ENCODE measurements around the gene CD2AP. TPM values are rescaled to one million over a fixed set of nuclear protein-coding genes. Genes with fewer than 3 reads are reported as not detected.
"Not testable (repeated sequence)": the region's sequence is repeated elsewhere in the genome, so short reads cannot be mapped to it uniquely, and the experiment has no call there.

CD2AP gene
- total RNA-seq, 1 donor from 2014 or later = 34.2 TPM

DNA sequence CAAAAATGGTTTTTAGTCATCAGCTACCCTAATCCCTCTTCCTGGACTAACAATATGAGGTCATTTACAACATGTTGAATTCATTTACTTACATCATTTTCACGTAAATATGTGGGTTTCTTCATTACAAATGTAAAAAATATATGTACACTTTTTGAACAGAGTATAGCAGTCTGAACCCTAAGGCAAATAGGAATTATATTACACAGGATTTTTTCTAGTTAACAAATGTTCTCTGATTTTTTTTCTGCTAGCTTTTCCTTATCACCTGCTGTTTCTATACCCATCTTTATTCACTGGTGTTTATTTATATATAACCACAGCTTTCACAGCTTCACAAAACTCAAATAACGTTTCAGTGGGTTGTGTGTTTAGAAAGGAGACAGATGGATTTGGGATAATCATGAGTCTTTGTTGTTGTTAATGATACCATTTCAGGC lies 21.0 kb upstream of the CD2AP start:
- no peak for DNase-seq (ENCODE audit: low spot score)

GRCh38 chr6:47457370-47457769 lies 20.2 kb upstream of the CD2AP start:
- DNase-seq (ENCODE audit: low spot score) = no peak

- DNase-seq (ENCODE audit: low spot score) = no peak
Measured at GRCh38 chr6:47464052-47464451, 13.5 kb upstream of the CD2AP start.

DNA sequence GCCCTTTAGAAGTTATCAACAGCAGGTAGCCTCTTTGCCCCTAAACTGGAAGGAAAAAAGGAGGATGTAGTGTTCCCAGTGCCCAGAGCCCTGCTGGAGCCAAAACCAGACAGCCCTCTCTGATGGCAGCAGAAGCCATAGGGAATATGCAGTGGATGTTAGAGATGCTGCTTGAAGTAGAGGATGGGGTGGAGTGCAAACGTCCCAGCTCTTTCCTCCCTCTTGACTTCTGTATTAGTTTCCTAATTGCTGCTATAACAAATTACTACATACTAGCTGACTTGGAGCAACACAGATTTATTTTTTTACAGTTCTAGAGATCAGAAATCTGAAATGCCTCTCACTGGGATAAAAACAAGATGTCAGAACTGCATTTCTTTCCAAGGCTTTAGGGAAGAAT lies 12.5 kb upstream of the CD2AP start:
- DNase-seq (ENCODE audit: low spot score) = no peak

GRCh38 chr6:47471911-47472310 lies 5.7 kb upstream of the CD2AP start:
- DNase-seq (ENCODE audit: low spot score) = no peak

DNA sequence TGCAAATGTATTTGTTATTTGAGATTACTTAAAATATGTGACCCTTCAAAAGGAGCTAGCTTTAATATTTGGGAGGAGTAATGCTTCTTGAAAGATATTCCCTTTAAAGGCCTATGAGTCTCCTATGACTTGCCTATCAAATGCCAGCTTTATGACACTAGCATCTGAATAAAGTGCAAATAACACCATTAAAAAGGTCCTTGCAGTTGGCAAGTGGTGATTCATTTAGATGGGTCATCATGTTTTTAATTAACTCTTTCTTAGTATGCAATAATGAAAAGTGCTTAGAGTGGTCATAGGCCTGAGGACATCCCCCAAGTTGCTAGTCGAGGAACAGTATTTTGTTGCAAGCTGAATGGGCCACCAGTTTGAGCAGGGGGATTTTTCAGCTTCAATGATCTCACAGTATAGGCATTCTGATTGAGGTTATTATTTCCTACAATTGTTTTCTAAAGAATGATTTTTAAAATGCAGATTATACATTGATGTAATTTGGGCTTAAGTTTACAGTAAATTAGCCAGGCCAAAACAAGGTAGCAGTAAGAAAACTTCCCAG lies 3.7 kb upstream of the CD2AP start:
- DNase-seq (ENCODE audit: low spot score) = no peak

- no peak for DNase-seq (ENCODE audit: low spot score)
Measured at GRCh38 chr6:47475319-47475816, 2.2 kb upstream of the CD2AP start.

- no peak for DNase-seq (ENCODE audit: low spot score)
Measured at GRCh38 chr6:47476781-47477496, 650 bp upstream of the CD2AP start.

GRCh38 chr6:47478233-47479139 lies 897 bp downstream of the CD2AP start:
- DNase-seq (ENCODE audit: low spot score) = peak; percentile 53

DNA sequence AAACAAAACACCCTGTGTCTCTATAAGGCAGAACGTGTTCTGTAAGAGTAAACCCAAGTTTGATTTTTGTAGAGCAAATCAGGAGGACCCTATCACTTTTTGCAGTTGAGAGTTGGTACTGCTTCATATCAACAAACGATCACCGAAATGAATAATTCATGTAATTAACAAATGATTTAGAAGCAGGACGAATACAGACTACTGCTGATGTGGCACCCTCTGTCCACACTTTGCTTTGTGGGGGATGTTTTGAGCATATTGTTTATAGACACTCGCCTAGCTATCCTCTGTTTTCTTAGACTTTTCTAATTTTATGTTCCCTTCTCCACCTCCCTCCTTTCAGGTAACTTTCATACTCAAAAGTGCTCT lies 1.5 kb downstream of the CD2AP start:
- no peak for DNase-seq (ENCODE audit: low spot score)

- DNase-seq (ENCODE audit: low spot score) = no peak
Measured at GRCh38 chr6:47479874-47480273, 2.3 kb downstream of the CD2AP start.

GRCh38 chr6:47481213-47481612 lies 3.6 kb downstream of the CD2AP start:
- not testable (repeated sequence) for DNase-seq (ENCODE audit: low spot score)

DNA sequence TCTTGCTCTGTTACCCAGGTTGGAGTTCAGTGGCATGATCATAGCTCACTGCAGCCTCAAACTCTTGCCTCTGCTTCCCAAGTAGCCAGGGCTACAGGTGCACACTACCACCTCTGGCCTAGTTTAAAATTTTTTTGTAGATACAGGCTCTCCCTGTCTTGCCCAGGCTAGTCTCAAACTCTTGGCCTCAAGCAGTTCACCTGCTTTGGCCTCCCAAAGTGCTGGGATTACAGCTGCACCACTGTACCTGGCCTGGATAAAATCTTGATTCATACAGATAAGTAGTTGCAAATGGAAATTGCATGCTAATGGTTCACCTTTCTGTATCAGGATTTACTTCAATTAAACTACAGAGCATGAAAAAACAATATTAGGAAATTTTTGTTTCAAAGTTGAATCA lies 4.2 kb downstream of the CD2AP start:
- no peak for DNase-seq (ENCODE audit: low spot score)

DNA sequence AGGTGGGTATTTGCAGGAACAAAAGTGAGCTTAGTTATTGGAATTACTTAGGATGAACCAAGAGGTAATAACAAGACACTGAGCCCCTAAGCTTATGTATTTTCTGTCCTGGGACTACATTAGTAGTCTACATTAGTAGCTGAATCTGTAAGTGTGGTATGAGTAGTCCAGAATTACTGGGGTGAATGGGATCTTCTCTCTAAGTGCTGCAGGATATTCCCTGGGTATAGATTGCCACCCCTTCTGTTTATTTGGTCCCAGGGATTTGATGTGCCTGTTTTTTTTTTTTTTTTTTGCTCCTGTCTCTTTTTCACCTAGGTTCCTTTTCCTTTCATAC lies 5.9 kb downstream of the CD2AP start:
- no peak for DNase-seq (ENCODE audit: low spot score)

- DNase-seq (ENCODE audit: low spot score) = no peak
Measured at GRCh38 chr6:47483853-47484546, 6.4 kb downstream of the CD2AP start.

DNA sequence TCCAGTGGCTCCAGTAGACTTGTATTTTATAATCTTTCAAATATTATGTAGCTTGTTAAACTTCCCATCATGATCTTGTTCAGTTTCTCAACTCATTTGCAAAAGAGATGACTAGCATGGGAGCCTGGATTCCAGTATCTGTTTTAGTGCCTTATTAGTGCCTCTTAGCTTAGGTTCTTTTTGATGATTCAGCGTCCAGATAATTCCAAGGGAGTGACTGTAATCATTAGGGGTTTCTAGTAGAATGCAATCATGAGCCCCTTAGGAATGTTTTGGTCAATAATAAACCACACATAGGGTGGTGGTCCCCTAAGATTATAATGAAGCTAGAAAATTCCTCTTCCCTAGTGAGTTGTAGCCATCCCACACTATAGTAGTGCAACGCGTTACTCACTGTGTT lies 7.0 kb downstream of the CD2AP start:
- no peak for DNase-seq (ENCODE audit: low spot score)

DNA sequence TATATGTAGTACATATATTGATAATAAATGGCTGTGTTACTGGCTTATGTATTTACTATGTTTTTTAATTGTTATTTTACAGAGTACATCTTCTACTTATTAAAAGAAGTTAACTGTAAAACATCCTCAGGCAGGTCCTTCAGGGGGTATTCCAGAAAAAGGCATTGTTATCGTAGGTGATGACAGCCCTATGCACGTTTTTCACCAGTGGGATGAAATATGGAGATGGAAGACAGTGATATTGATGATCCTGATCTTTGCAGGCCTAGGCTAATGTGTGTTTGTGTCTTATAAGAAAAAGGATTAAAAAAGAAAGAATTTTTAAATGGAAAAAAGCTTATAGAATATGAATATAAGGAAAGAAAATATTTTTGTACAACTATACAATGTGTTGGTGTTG lies 7.5 kb downstream of the CD2AP start:
- no peak for DNase-seq (ENCODE audit: low spot score)

DNA sequence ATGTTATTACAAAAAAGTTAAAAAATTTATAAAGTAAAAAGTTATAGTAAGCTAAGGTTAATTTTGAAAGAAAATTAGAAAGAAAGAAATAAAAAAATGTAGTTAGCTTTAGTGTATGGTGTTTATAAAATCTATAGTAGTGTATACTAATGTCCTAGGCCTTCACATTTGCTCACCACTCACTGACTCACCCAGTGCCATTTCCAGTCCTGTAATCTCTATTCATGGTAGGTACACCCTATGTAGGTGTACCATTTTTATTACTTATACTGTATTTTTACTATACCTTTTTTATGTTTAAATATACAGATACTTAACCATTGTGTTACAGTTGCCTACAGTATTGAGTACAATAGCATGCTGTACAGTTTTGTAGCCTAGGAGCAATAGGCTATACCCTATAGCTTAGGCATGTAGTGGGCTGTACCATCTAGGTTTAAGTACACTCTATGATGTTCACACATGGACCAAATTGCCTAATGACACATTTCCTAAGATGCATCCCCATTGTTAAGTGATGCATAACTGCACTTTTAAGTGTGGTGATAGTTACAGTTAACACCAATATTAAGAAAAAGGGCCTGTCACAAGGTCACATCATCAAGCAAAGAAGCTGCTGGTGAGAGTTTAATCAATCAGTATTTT lies 8.0 kb downstream of the CD2AP start:
- DNase-seq (ENCODE audit: low spot score) = no peak

- DNase-seq (ENCODE audit: low spot score) = no peak
Measured at GRCh38 chr6:47489995-47490394, 12.4 kb downstream of the CD2AP start.

- no peak for DNase-seq (ENCODE audit: low spot score)
Measured at GRCh38 chr6:47490676-47491075, 13.1 kb downstream of the CD2AP start.

DNA sequence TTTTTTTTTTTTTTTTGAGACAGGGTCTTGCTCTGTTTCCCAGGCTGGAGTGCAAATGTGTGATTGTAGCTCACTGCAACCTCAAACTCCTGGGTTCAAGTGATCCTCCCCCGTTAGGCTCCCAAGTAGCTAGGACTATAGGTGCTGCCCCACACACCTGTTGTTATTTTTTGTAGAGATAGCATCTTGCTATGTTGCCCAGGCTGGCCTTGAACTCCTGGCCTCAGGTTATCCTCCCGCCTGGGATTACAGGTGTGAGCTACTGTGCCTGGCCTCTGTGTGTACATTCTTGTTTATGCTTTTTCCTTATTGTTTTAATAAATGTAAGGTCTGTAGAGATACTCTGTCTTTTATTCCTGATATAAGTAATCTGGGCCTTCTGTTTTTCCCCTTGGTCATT lies 14.8 kb downstream of the CD2AP start:
- DNase-seq (ENCODE audit: low spot score) = no peak

GRCh38 chr6:47495207-47495606 lies 17.6 kb downstream of the CD2AP start:
- DNase-seq (ENCODE audit: low spot score) = no peak

Data from umbilical cord (tissue), 2 donors.